Measurements from ENCODE around the gene TRIM60.
"Not testable (repeated sequence)": the region's sequence is repeated elsewhere in the genome, so short reads cannot be mapped to it uniquely, and the experiment has no call there.

Gene TRIM60

GRCh38 chr4:165055601-165056000 is 23.8 kb downstream of the TRIM60 start:
- no peak for DNase-seq

GRCh38 chr4:165058666-165059065 is 26.9 kb downstream of the TRIM60 start:
- DNase-seq, result no peak

GRCh38 chr4:165059386-165059785 is 27.6 kb downstream of the TRIM60 start:
- DNase-seq, result no peak

GRCh38 chr4:165060938-165061337 is 29.1 kb downstream of the TRIM60 start:
- DNase-seq, result no peak

GRCh38 chr4:165070560-165070959 is 38.8 kb downstream of the TRIM60 start:
- no peak for DNase-seq

GRCh38 chr4:165073346-165073745 is 41.5 kb downstream of the TRIM60 start:
- DNase-seq, result not testable (repeated sequence)

- DNase-seq, result no peak
Observed at GRCh38 chr4:165077034-165077578, 45.3 kb downstream of the TRIM60 start.

GRCh38 chr4:165079476-165079875 is 47.7 kb downstream of the TRIM60 start:
- no peak for DNase-seq

- DNase-seq, result not testable (repeated sequence)
Observed at GRCh38 chr4:165084787-165085186, 53.0 kb downstream of the TRIM60 start.

GRCh38 chr4:165085946-165086345 is 54.1 kb downstream of the TRIM60 start:
- no peak for DNase-seq

- no peak for DNase-seq
Observed at GRCh38 chr4:165088366-165088765, 56.6 kb downstream of the TRIM60 start.

Data from activated T-cell treated with anti-CD3 and anti-CD28 coated beads, Interleukin-2, amount 50 U/mL, for 1 hour (primary cell).